Effector memory CD4-positive, alpha-beta T cell (primary cell): ENCODE measurements around the gene PDCD1.

Experiments used
- DNase-seq, 3 donors: peaks; one replicate each; pipeline ENCODE4 v3.0.0-alpha.2; 2020
- H3K27ac ChIP-seq: 2 replicates; pipeline ENCODE4 v1.7.0; 2013; ENCODE audit warnings: mild to moderate bottlenecking, low read length, moderate library complexity; ENCODE audit not compliant: insufficient read depth, poor library complexity, severe bottlenecking
- H3K27me3 ChIP-seq: replicated peaks from 2 replicates; pipeline ENCODE4 v1.7.0; 2013; ENCODE audit warnings: mild to moderate bottlenecking, low read length; ENCODE audit not compliant: insufficient read depth, control insufficient read depth, poor library complexity, severe bottlenecking
- H3K36me3 ChIP-seq: 2 replicates; pipeline ENCODE4 v1.7.0; 2013; ENCODE audit warnings: mild to moderate bottlenecking, low read length, moderate library complexity; ENCODE audit not compliant: control insufficient read depth, insufficient read depth
- H3K4me1 ChIP-seq: 2 replicates; pipeline ENCODE4 v1.7.0; 2013; ENCODE audit warnings: low read length, mild to moderate bottlenecking; ENCODE audit not compliant: control insufficient read depth, insufficient read depth, poor library complexity, severe bottlenecking
- H3K4me3 ChIP-seq: 2 replicates; pipeline ENCODE4 v1.7.0; 2013; ENCODE audit warnings: low read length, low read depth, mild to moderate bottlenecking; ENCODE audit not compliant: insufficient read depth, poor library complexity, severe bottlenecking
- H3K9me3 ChIP-seq: 2 replicates; pipeline ENCODE4 v1.7.0; 2013; ENCODE audit warnings: mild to moderate bottlenecking, low read length, moderate library complexity; ENCODE audit not compliant: control insufficient read depth

PDCD1 gene

GRCh38 chr2:241864850-241865213 is 6.1 kb upstream of the PDCD1 start:
- Histone ChIP-seq H3K4me3 (no peak overlapping the region), H3K36me3 (no peaks in the 10 kb centered on the region), H3K9me3 (no peaks in the 10 kb centered on the region), H3K27ac (no peak overlapping the region), H3K27me3 (no peaks in the 10 kb centered on the region), H3K4me1 (peaks cover 42% of the 10 kb centered on the region)
- no peak for DNase-seq

GRCh38 chr2:241864168-241864849 is 5.6 kb upstream of the PDCD1 start:
- Histone ChIP-seq H3K4me3 (no peak overlapping the region), H3K9me3 (no peaks in the 10 kb centered on the region), H3K27ac (no peak overlapping the region), H3K4me1 (peaks cover 47% of the 10 kb centered on the region), H3K36me3 (no peaks in the 10 kb centered on the region), H3K27me3 (no peaks in the 10 kb centered on the region)
- DNase-seq: no peak

GRCh38 chr2:241863536-241863954 is 4.9 kb upstream of the PDCD1 start:
- Histone ChIP-seq H3K4me3 (peak overlapping the region; percentile 31), H3K4me1 (peaks cover 50% of the 10 kb centered on the region), H3K9me3 (no peaks in the 10 kb centered on the region), H3K27ac (no peak overlapping the region), H3K27me3 (no peaks in the 10 kb centered on the region), H3K36me3 (no peaks in the 10 kb centered on the region)
- no peak for DNase-seq

- peaks cover 51% of the 10 kb centered on the region for H3K4me1 ChIP-seq
- no peaks in the 10 kb centered on the region for H3K36me3 ChIP-seq
- H3K27me3 ChIP-seq: no peaks in the 10 kb centered on the region
- H3K27ac ChIP-seq: no peak overlapping the region
- H3K4me3 ChIP-seq: peak overlapping the region; percentile 31
- no peaks in the 10 kb centered on the region for H3K9me3 ChIP-seq
- DNase-seq: no peak
Observed at GRCh38 chr2:241862775-241863535, 4.3 kb upstream of the PDCD1 start.

GRCh38 chr2:241862093-241862492 is 3.4 kb upstream of the PDCD1 start:
- Histone ChIP-seq H3K27me3 (no peaks in the 10 kb centered on the region), H3K4me1 (peaks cover 49% of the 10 kb centered on the region)
- no peak for DNase-seq

GRCh38 chr2:241861264-241861663 is 2.6 kb upstream of the PDCD1 start:
- Histone ChIP-seq H3K9me3 (no peaks in the 10 kb centered on the region), H3K27ac (no peak overlapping the region), H3K36me3 (no peaks in the 10 kb centered on the region), H3K4me1 (peaks cover 43% of the 10 kb centered on the region), H3K27me3 (no peaks in the 10 kb centered on the region), H3K4me3 (no peak overlapping the region)
- no peak for DNase-seq

More at GRCh38 chr2:241862093-241862492, 3.4 kb upstream of the PDCD1 start:
- H3K27ac ChIP-seq: no peak overlapping the region
- no peaks in the 10 kb centered on the region for H3K9me3 ChIP-seq
- H3K36me3 ChIP-seq: no peaks in the 10 kb centered on the region
- no peak overlapping the region for H3K4me3 ChIP-seq

- H3K4me3 ChIP-seq: peak overlapping the region; percentile 63
- H3K4me1 ChIP-seq: peaks cover 43% of the 10 kb centered on the region
- H3K27me3 ChIP-seq: no peaks in the 10 kb centered on the region
- H3K9me3 ChIP-seq: no peaks in the 10 kb centered on the region
- peak overlapping the region; percentile 59 for H3K27ac ChIP-seq
- no peak for DNase-seq
- H3K36me3 ChIP-seq: no peaks in the 10 kb centered on the region
Observed at GRCh38 chr2:241860184-241861078, 1.7 kb upstream of the PDCD1 start.

- H3K4me1 ChIP-seq: peaks cover 43% of the 10 kb centered on the region
- H3K4me3 ChIP-seq: peak overlapping the region; percentile 63
- no peaks in the 10 kb centered on the region for H3K27me3 ChIP-seq
- H3K9me3 ChIP-seq: no peaks in the 10 kb centered on the region
- DNase-seq: no peak
- peak overlapping the region; percentile 59 for H3K27ac ChIP-seq
- no peaks in the 10 kb centered on the region for H3K36me3 ChIP-seq
Observed at GRCh38 chr2:241859436-241860183, 916 bp upstream of the PDCD1 start.

GRCh38 chr2:241859017-241859435 is 332 bp upstream of the PDCD1 start:
- Histone ChIP-seq H3K36me3 (no peaks in the 10 kb centered on the region), H3K27me3 (no peaks in the 10 kb centered on the region), H3K27ac (peak overlapping the region; percentile 59), H3K9me3 (no peaks in the 10 kb centered on the region), H3K4me3 (peak overlapping the region; percentile 63), H3K4me1 (peaks cover 43% of the 10 kb centered on the region)
- DNase-seq: no peak
